GM21529 (cell line): ENCODE measurements around the gene TOMM20L.

ENCODE experiments used
- ATAC-seq: cut with Tn5 transposase; IDR thresholded peaks from one replicate; pipeline ENCODE4 v1.9.1; 2021; ENCODE audit not compliant: unreplicated experiment

TOMM20L gene

DNA sequence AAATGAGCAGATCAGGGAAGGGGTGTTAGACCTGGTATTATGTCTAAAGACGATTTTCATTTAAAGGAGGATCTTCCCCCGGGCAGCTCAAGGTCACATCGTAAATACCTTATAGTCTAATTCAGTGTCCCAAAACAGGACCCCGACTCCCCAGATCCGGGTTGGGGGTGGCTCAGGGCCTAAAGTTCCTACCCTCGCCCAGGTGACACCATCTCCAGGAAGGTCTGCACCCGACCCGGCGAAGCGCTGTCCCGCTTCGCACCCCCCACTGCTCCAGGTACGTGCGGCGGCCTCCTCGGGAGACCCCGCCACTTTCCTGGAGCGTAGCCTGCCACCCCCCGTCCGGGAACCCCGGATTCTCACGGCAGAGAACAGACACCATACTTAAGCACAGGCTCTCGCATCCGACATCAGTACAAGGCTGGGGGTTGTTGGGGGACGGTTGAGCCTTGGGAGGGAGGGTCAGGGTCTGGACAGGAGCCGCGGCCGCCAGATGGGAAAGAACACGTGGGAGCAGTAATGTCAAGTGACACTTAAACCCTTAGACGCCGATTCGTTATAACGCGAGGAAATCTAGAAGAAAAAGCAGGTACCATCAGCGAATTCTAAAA, 31.0 kb downstream of the TOMM20L start:
- ATAC-seq = peak; percentile 40

DNA sequence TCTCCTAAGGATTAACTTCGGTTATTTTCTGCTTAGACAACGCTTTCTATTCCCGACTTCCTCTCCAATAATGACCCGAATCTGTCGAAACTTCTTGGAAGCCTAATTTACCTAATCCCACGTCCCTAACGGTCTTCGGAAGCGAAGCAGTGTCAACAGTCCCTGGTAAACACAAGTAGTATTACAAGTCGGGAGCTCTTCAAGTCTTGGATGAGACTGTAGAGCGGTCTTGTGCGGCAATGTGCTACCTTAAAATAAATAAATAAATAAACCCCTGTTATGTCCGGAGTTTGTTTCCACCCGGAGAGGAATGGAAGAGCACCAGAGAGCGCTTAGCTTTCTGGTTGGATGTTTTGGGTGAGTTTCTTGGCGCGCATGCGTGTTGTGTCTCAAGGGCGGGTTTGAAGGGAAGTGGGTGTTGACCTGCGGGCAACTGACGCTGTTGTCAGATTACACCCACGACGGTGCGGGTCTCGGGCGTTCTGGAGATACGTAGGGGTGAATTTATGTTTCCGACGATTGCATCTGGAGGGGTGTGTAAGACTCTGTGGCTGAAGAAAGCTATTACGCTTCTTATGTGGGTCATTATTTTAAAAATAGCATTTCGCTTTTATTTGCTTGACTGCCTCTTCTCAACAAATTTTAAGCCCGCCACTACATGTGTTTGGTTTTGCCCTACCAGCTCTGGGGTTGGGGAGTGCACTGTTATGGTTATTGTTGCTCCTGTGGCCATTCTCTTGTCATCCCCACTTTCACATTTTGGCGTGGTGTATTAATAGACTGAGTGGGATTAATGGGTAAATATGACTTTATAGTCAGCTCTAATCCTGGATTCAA, 31.8 kb downstream of the TOMM20L start, which contains the start of the genes KIAA0586 and TIMM9:
Gene KIAA0586, plus strand, starts transcription at position 439 of the 837 bp plus-strand sequence. CDS start 546 bp downstream, outside the sequence.
Gene TIMM9, minus strand, starts transcription at position 251 of the 837 bp plus-strand sequence. CDS start 15,586 bp downstream, outside the sequence.
- ATAC-seq = peak; percentile 91

DNA sequence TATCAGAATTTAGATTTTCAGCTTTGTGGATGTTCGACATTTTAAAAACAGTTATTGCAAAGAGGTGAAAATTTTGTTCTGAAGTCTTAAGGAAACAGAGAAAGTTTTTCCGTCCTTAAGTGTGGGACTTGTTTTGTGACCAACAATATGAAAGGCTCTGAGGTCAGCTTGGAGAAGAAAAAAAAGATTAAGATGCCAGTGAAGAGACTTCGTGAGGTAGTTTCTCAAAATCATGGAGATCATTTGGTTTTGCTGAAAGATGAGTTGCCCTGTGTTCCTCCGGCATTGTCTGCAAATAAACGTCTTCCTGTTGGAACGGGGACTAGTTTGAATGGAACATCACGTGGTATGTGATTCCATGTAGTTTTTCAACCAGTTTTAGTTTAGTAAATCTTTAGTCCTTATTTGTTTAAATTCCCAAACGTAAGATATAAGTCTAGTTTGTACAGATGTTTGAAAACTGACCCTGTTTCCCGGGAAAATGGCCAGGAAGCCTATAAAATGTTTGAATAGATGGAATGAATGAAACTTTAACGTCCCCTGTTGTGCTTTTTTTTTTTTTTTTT, 32.5 kb downstream of the TOMM20L start:
- ATAC-seq = no peak

DNA sequence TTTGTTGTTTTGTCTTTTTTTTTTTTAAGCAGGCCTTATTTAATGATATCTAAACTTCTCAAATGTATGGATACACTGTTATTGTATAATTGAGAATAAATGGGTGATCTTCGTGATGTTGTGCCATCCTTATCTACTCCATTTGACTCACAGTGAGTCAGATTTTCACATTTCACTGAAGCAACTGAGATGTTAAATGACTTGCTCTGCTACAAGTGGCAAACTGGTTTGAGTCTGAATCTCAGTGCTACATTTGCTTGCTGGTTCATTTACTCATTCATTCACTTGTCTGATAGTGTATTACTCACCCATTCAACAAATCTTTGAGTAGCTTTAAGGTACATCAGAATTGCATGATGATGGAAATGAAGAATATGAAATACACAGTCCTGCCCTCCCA, 34.4 kb downstream of the TOMM20L start:
- ATAC-seq = no peak

DNA sequence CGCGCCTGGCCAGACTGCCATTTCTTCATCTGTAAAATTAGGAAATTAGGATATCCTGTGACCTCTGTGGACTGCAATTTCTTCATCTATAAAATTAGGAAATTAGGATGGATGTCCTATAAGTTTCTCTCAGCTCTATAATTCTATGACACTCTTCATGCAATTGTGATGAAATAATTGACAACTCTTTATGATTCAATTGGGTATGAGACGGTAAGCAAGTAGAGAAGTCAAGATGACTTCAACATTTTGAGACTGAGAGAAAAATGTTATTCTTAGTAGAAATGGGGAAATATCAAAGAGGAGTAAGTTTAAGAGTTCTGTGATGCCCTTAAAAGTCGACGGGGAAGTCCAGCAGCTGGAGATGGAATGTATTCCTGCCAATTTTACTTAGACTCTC, 43.7 kb downstream of the TOMM20L start:
- ATAC-seq = no peak

DNA sequence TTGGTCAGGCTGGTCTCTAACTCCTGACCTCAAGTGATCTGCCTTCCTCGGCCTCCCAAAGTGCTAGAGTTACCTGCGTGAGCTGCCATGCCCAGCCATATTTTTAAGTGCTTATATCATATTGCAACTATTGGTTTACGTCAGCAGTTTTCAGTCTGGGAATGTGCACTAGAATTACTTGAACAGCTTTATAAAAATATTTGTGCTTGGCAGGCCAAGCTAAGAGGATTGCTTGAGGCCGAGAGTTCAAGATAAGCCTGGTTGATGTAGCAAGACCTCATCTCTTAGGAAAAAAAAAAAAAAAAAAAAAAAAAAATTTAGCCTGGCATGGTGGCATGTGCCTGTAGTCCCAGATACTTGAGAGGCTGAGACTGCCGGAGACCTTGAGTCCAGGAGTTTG, 48.9 kb downstream of the TOMM20L start:
- ATAC-seq = no peak

DNA sequence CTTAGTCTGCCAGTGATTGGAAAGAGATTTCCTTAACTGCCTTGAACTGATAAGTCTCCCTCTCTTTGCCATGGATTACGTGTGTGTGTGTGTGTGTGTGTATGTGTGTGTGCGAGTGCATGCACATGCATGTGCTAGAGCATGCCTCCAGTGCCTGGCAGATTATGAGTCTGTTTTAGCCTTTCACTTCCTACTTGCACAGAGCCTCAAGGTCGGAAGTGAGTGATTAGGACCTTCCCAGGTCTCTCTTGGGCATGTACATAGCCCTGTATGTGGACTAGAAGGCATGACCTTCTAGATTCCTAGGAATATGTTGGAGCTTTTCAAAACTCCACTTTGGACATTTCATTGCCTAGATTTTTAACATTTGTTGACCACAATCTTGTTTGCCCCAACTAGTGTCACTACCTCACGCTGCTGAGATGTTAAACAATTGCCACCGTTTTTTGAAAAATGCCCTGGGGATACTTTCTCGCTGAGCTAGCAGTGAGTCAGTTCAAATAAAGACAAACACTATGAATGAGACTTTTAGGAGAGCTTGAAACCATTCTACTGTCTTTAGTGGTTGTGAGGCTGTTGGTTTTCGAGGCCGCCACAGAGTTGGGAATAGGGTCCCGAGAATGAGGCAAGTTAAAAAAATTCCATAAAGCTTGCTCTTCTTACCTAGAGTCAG, 60.0 kb downstream of the TOMM20L start:
- no peak for ATAC-seq
